GM19467 (cell line): ENCODE results near the gene ADPRHL1.
"Not testable (repeated sequence)": the region's sequence is repeated elsewhere in the genome, so short reads cannot be mapped to it uniquely, and the experiment has no call there.

ENCODE experiments used
- ATAC-seq: cut with Tn5 transposase; IDR thresholded peaks from one replicate; pipeline ENCODE4 v1.9.1; 2021; ENCODE audit warnings: mild to moderate bottlenecking, moderate library complexity; ENCODE audit not compliant: unreplicated experiment

The ADPRHL1 gene

GRCh38 chr13:113373811-113374485 lies 79.3 kb downstream of the ADPRHL1 start:
- ATAC-seq: no peak

GRCh38 chr13:113371701-113372100 lies 81.6 kb downstream of the ADPRHL1 start:
- ATAC-seq: not testable (repeated sequence)

GRCh38 chr13:113371061-113371460 lies 82.2 kb downstream of the ADPRHL1 start:
- ATAC-seq: no peak

GRCh38 chr13:113369881-113370280 lies 83.4 kb downstream of the ADPRHL1 start:
- no peak for ATAC-seq

- ATAC-seq: no peak
Observed at GRCh38 chr13:113369189-113369588, 84.1 kb downstream of the ADPRHL1 start.

GRCh38 chr13:113368353-113368752 lies 84.9 kb downstream of the ADPRHL1 start:
- ATAC-seq: not testable (repeated sequence)

GRCh38 chr13:113367771-113368170 lies 85.5 kb downstream of the ADPRHL1 start:
- no peak for ATAC-seq

GRCh38 chr13:113367020-113367560 lies 86.2 kb downstream of the ADPRHL1 start:
- ATAC-seq: no peak

GRCh38 chr13:113365971-113366588 lies 87.2 kb downstream of the ADPRHL1 start:
- ATAC-seq: no peak

GRCh38 chr13:113365583-113365970 lies 87.7 kb downstream of the ADPRHL1 start:
- no peak for ATAC-seq

- ATAC-seq: no peak
Observed at GRCh38 chr13:113364901-113365582, 88.2 kb downstream of the ADPRHL1 start.

GRCh38 chr13:113364311-113364889 lies 88.9 kb downstream of the ADPRHL1 start:
- ATAC-seq: no peak

GRCh38 chr13:113361406-113361805 lies 91.9 kb downstream of the ADPRHL1 start:
- ATAC-seq: no peak

- ATAC-seq: no peak
Observed at GRCh38 chr13:113360446-113360845, 92.8 kb downstream of the ADPRHL1 start.

- no peak for ATAC-seq
Observed at GRCh38 chr13:113359571-113359970, 93.7 kb downstream of the ADPRHL1 start.

- no peak for ATAC-seq
Observed at GRCh38 chr13:113358653-113359190, 94.6 kb downstream of the ADPRHL1 start.

- no peak for ATAC-seq
Observed at GRCh38 chr13:113357529-113357928, 95.8 kb downstream of the ADPRHL1 start.

GRCh38 chr13:113356596-113356995 lies 96.7 kb downstream of the ADPRHL1 start:
- ATAC-seq: no peak

GRCh38 chr13:113355621-113356020 lies 97.7 kb downstream of the ADPRHL1 start:
- ATAC-seq: no peak

GRCh38 chr13:113354831-113355610 lies 98.3 kb downstream of the ADPRHL1 start:
- no peak for ATAC-seq
